Renal cortical epithelial cell (primary cell): ENCODE data around the gene TINCR. TPM values are rescaled to one million over a fixed set of nuclear protein-coding genes. Genes with fewer than 3 reads are reported as not detected.

ENCODE experiments used
- DNase-seq: peaks from one replicate; pipeline ENCODE4 v3.0.0-alpha.2; 2011; ENCODE audit warnings: low read depth
- total RNA-seq: library from RNA; depleted of rRNA; stranded (reverse); fragments of >200 nt; gene quantifications from 2 replicates; pipeline ENCODE4 v1.2.3, GENCODE V29; 2014

The TINCR gene
- total RNA-seq, 1 donor from 2014 or later: not detected

DNA sequence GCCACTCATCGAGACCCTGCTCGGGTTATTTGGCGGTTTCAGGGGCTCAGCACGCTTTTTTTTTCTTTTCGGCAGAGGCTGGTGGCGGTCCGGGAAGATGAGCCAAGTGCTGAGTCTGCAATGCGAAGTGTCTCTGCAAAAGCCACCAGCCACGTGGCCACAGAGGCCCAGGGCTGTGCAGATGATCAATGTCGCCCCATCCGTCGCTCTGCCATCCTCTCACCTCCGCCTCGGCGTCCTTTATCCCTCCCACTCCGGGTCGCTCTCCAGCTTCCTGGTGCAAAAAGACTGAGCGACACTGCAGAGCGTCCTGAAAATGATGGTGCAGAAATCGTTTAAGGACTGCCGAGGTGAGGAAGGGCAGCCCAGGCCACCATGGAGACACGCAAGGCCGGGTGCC lies 55.0 kb downstream of the TINCR start:
- no peak for DNase-seq

Other genes starting within 250 kb of the TINCR start
- gene PTPRS, start 227.1 kb downstream of the TINCR start, total RNA-seq: 10.1 and 119 TPM in 2 replicates
- gene ZNRF4, start 112.5 kb downstream of the TINCR start, total RNA-seq: not detected in 2 replicates
- 12.3 and 57.2 TPM in 2 replicates for gene SAFB2, start 54.8 kb upstream of the TINCR start, total RNA-seq
- gene SAFB, start 55.1 kb upstream of the TINCR start, total RNA-seq: 16.5 and 86.8 TPM in 2 replicates
- 13.0 and 33.5 TPM in 2 replicates for gene MICOS13, start 112.6 kb upstream of the TINCR start, total RNA-seq
- 9.4 and 22.2 TPM in 2 replicates for gene HSD11B1L, start 113.1 kb upstream of the TINCR start, total RNA-seq
- gene RPL36, start 122.3 kb upstream of the TINCR start, total RNA-seq: 159 and 652 TPM in 2 replicates
- gene LONP1, start 152.2 kb upstream of the TINCR start, total RNA-seq: 99.3 and 116 TPM in 2 replicates
- not detected in 2 replicates for gene CATSPERD, start 152.7 kb upstream of the TINCR start, total RNA-seq
- 0.15 TPM in 1 of 2 replicates, not detected in the other for gene PRR22, start 216.8 kb upstream of the TINCR start, total RNA-seq
- 15.9 and 30.0 TPM in 2 replicates for gene DUS3L, start 223.2 kb upstream of the TINCR start, total RNA-seq
- gene NRTN, start 237.1 kb upstream of the TINCR start, total RNA-seq: 0.17 and 0.20 TPM in 2 replicates